ENCODE measurements around the gene OTUB2.

The OTUB2 gene

DNA sequence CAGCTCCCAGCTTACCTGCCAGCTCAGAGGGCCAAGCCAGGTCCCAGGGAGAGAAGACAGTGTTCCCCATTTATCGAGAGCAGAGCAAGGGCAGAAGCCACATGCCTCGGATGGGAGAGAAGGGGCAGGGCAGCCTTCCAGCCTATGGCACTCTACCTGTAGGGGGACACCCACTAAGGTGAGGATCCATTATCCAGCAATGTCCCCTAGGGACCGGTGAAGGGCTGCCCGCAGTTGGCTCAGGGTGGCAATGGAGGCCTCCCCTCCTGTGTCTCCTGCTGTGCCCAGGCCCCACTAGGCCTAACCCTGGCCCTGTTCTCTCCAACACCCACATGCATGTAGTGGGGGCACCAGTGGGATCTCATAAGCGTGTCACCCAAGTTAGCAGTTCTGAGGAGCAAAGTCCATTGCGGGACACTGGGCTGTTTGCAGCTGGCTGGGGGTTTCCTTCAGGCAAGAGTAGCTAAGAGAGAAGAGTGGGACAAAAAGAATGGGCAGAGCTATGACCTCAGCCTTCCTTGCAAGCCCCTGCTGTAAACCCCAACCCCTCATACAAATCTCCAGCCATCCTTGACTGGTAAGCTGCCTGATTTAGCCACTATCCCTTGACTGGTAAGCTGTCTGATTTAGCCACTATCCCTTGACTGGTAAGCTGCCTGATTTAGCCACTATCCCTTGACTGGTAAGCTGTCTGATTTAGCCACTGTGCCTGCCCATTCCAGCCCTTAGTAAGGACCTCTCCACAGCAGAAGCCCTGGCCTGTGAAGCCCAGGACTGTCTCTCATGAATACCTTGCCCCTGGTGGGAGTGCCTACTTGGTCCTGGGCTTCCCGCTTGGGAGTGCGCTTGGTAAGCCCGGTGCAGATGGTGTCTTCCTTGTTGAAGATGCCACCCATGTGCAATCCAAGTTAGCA, 44.6 kb upstream of the OTUB2 start:
- POLR2A ChIA-PET (ENCODE audit: low non-redundant PET) = no interaction called here
- H3K27ac ChIP-seq = no peak overlapping the region
- TF ChIP-seq, protein P1, sequence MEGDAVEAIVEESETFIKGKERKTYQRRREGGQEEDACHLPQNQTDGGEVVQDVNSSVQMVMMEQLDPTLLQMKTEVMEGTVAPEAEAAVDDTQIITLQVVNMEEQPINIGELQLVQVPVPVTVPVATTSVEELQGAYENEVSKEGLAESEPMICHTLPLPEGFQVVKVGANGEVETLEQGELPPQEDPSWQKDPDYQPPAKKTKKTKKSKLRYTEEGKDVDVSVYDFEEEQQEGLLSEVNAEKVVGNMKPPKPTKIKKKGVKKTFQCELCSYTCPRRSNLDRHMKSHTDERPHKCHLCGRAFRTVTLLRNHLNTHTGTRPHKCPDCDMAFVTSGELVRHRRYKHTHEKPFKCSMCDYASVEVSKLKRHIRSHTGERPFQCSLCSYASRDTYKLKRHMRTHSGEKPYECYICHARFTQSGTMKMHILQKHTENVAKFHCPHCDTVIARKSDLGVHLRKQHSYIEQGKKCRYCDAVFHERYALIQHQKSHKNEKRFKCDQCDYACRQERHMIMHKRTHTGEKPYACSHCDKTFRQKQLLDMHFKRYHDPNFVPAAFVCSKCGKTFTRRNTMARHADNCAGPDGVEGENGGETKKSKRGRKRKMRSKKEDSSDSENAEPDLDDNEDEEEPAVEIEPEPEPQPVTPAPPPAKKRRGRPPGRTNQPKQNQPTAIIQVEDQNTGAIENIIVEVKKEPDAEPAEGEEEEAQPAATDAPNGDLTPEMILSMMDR (conservative IDR thresholded peaks at IDR 0.05; ENCODE audit: low read depth) = no peak
- CTCF ChIA-PET = interaction anchor here (1.2 to 1.3 kb wide), 3 partner anchors 11 to 46 kb away, joined by 3 to 5 read pairs (median 4); no protein-coding TSS in a partner anchor
- DNase-seq (ENCODE audit: low spot score) = no peak

DNA sequence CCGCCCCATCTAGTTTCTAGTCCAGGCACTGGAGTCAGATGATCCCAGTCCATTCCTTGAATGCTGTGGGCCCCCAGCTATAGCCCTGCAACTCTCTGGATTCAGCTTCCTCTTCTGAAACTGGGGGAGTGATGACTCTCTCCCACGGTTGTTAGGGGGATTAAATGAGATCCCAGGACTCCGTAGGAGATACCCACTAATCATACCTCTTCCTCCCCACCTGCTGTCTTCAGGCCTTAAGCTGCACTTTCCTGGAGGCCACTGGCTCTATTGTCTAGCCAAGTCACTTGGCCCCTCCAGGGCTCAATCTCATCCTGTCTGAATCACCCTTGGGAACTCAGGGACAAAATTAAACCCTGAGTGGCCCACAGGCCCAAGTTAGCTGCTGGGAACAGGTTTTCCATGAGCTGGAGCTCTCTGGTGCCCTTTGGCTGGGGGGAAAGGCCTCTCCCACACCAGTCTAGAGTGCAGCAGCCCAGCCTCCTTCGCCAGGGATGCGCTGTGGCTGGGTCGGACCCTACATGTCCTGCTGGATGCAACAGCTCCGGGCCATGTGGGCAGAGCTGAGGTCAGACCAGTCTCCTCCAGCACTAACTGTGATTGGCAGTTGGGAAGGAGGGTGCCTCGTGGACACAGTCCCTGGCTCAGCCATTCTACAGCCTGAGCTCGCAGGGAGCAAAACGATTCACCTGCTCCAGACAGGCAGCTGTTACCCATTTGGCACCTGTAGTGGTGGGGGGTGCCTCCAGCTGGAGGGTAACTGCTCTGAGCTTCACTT, 43.7 kb upstream of the OTUB2 start:
- no peak for DNase-seq (ENCODE audit: low spot score)
- no peak overlapping the region for H3K27ac ChIP-seq
- ChIA-PET CTCF (interaction anchor here (1.2 to 1.3 kb wide), 2 partner anchors 12 to 43 kb away, joined by 4 to 5 read pairs; no protein-coding TSS in a partner anchor), POLR2A (ENCODE audit: low non-redundant PET) (interaction anchor here (0.6 kb wide), 1 partner anchor 253 kb away, joined by 3 read pairs; no protein-coding TSS in a partner anchor)
- TF ChIP-seq, protein P1 (conservative IDR thresholded peaks at IDR 0.05; ENCODE audit: low read depth) = no peak

DNA sequence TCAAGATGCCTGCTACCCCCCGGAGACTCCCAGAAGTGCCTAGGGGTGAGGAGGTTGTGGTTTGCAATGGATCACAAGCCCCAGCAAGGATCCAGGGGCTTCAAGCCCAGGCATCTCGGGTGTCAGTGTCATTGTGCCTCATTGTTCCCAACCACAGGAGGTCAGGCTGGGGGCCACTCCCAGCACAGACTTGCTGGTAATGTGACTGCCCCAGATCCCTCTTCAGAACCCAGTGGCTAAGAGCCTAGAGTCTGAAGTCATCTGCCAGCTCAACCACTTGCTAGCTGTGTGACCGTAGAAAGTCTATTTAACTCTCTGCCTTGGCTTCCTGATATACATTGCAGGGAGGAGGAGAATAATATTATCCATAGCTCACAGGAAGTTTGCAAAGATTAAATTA, 42.1 kb upstream of the OTUB2 start:
- CTCF ChIA-PET = interaction anchor here (0.6 to 1.0 kb wide), 4 partner anchors 13 to 1443 kb away, joined by 4 to 5 read pairs (median 4); no protein-coding TSS in a partner anchor
- no peak for DNase-seq (ENCODE audit: low spot score)
- H3K27ac ChIP-seq = no peak overlapping the region
- TF ChIP-seq, protein P1 (conservative IDR thresholded peaks at IDR 0.05; ENCODE audit: low read depth) = no peak
- POLR2A ChIA-PET (ENCODE audit: low non-redundant PET) = no interaction called here

DNA sequence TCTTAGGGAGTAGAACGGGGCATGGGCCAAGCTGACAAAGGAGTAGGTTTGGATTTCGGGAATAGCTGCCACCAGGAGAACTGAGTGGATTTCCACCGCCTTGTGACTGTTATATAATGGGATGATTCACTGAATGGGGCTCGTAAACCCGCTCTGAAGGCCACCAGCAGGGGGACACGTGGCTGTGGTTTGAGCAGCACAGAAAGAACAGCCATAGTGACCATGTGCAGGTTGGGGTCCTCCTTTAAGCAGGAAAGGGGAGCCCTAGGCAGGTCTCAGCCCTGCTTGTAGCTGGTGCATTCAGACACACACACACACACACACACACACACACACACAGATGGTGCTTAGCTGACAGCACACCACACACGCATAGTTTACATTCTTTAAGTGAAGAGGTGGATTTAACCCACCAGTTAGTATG, 41.1 kb upstream of the OTUB2 start:
- TF ChIP-seq, protein P1 (conservative IDR thresholded peaks at IDR 0.05; ENCODE audit: low read depth) = no peak
- peak; percentile 26 for DNase-seq (ENCODE audit: low spot score)
- ChIA-PET CTCF (interaction anchor here (0.5 to 1.3 kb wide), 10 partner anchors 14 to 1941 kb away, joined by 3 to 5 read pairs (median 3); no protein-coding TSS in a partner anchor), POLR2A (ENCODE audit: low non-redundant PET) (no interaction called here)
- H3K27ac ChIP-seq = no peak overlapping the region

DNA sequence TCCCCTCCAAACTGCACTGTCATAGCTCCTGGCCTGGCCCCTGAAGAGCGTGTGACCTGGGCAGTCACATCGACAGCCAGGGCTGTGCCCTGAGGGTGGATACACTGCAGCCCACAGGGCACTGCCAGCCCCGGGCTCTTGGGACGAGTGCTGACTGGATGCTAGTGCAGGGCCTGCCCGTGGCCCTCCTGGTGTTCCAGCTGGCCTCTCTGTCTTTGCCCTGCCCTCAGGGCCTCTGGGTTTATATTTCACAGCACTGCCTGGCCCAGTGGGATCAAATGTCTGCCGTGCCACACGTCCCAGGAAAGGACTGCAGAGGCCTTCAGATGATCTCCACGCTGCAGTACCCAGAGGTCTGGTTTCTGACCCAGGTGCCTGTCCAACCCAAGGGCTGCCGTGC, 39.2 kb upstream of the OTUB2 start:
- no peak for DNase-seq (ENCODE audit: low spot score)
- H3K27ac ChIP-seq = no peak overlapping the region
- CTCF ChIA-PET = interaction anchor here (0.6 kb wide), 1 partner anchor 20 kb away, joined by 4 read pairs; no protein-coding TSS in a partner anchor
- POLR2A ChIA-PET (ENCODE audit: low non-redundant PET) = no interaction called here
- TF ChIP-seq, protein P1 (conservative IDR thresholded peaks at IDR 0.05; ENCODE audit: low read depth) = no peak

DNA sequence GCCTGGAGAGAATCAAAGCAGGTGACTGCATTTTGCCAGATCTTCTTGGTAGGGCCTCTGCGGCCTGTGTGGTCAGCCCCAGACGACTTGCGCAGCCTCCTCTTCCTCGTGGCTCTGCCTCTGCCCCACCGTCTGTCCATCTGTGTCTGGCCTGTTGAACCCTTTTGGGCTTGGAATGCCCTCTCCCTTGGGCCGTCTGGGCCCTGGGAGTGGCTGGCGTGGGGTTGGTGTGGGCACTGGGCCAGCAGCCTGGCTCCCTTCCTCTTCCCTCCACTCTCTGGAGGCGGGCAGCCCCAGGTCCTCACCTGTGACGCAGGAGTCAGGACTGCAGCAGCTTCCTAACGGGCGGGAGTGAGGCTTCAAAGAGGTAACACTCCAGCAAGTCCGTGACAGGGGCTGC, 38.8 kb upstream of the OTUB2 start:
- no peak for DNase-seq (ENCODE audit: low spot score)
- POLR2A ChIA-PET (ENCODE audit: low non-redundant PET) = no interaction called here
- TF ChIP-seq, protein P1 (conservative IDR thresholded peaks at IDR 0.05; ENCODE audit: low read depth) = no peak
- CTCF ChIA-PET = interaction anchor here (0.6 kb wide), 1 partner anchor 20 kb away, joined by 4 read pairs; no protein-coding TSS in a partner anchor
- no peak overlapping the region for H3K27ac ChIP-seq

All from RWPE1 (cell line).